Right cardiac atrium (tissue), 5 donors: Measurements from ENCODE around the gene PRDX3. TPM values are rescaled to one million over a fixed set of nuclear protein-coding genes. Genes with fewer than 3 reads are reported as not detected.
"Not testable (repeated sequence)": the region's sequence is repeated elsewhere in the genome, so short reads cannot be mapped to it uniquely, and the experiment has no call there.

ENCODE experiments used
- ATAC-seq, 2 donors: fragments of 200-7000 bp; cut with Tn5 transposase; one replicate each; pipeline versions ENCODE4 v1.8.0 to v1.9.1; 2020; ENCODE audit warnings: moderate library complexity in 2 of 2, mild to moderate bottlenecking in 1 of 2
- DNase-seq, 3 donors: peaks; one replicate each; pipeline ENCODE4 v3.0.0-alpha.2; 2020
- H3K27ac ChIP-seq: one replicate; pipeline ENCODE4 v1.5.1; 2013; ENCODE audit warnings: mild to moderate bottlenecking, low read length, control low read depth, moderate library complexity
- H3K27me3 ChIP-seq: one replicate; pipeline ENCODE4 v1.6.1; 2013; ENCODE audit not compliant: control insufficient read depth, insufficient read depth
- H3K4me1 ChIP-seq: one replicate; pipeline ENCODE4 v1.6.1; 2013; ENCODE audit warnings: low read length; ENCODE audit not compliant: control insufficient read depth, insufficient read depth
- H3K4me3 ChIP-seq: one replicate; pipeline ENCODE4 v1.5.1; 2013; ENCODE audit warnings: low read length, control low read depth
- H3K9me3 ChIP-seq: one replicate; pipeline ENCODE4 v1.6.1; 2013; ENCODE audit warnings: low read length; ENCODE audit not compliant: control insufficient read depth
- WGBS: extraction: QIAGEN DNeasy Blood & Tissue Kit; methylation state at CpG from one replicate; pipeline ENCODE4 v1.1.7; 2013; 5-methylcytosine and 5-hydroxymethylcytosine counted together
- intact Hi-C, 4 donors: fragments of 100-400 bp; cut with DNase I; formaldehyde crosslinking; loops; one replicate each; pipeline versions ENCODE4 v1.11.0 to v1.14.0; 2022 to 2023
- polyA plus RNA-seq: library from polyadenylated mRNA; stranded (reverse); fragments of 200-250 nt; gene quantifications from one replicate; pipeline ENCODE4 v1.2.3, GENCODE V29; 2013
- total RNA-seq, 4 donors: library from RNA; stranded (reverse); fragmentation: NEBNext Ultra II Directional; extraction: Animal tissue kit (Norgen Biotek cat#: 25700); gene quantifications; one replicate each; pipeline ENCODE4 v1.2.1, GENCODE V29; 2021
- donor health status: healthy with polysubstance abuse.
- donor health status: DM: no; HTN: yes; CAD: no.
- donor health status: DM: no; HTN: no; CAD: no.
- donor health status: DM: no; HTN: yes; CAD: no; lungs with severe emphysema.
- donor health status: DM: yes; HTN: yes; CAD: no.

Gene PRDX3
- total and polyA plus RNA-seq, 5 donors, result 163 to 233 (median 193) TPM

DNA sequence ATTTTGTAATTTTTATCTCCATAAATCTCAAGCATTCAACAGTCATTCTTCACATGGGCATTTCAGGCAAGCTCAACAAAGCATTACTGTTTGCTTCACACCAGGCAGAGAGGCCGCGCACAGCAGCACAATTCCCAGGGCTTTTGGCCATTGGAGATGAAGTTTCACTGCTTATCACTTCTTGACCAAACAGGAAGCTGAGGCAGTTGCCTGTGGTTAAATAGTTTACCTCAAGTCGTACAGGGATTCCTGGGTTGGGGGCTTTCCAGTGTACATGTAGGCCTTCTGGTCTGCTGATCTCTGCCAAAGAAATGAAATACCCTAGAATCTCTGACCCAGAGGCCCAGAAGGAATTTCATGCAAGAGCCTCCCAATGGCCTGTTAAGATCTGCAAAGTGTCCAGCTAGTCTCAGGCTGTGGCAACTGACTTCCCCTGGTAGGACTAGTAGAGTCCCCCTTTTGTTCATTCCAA is 11.2 kb upstream of the PRDX3 start:
- WGBS, result 54% methylated on average over 3 of the region's 3 CpGs

DNA sequence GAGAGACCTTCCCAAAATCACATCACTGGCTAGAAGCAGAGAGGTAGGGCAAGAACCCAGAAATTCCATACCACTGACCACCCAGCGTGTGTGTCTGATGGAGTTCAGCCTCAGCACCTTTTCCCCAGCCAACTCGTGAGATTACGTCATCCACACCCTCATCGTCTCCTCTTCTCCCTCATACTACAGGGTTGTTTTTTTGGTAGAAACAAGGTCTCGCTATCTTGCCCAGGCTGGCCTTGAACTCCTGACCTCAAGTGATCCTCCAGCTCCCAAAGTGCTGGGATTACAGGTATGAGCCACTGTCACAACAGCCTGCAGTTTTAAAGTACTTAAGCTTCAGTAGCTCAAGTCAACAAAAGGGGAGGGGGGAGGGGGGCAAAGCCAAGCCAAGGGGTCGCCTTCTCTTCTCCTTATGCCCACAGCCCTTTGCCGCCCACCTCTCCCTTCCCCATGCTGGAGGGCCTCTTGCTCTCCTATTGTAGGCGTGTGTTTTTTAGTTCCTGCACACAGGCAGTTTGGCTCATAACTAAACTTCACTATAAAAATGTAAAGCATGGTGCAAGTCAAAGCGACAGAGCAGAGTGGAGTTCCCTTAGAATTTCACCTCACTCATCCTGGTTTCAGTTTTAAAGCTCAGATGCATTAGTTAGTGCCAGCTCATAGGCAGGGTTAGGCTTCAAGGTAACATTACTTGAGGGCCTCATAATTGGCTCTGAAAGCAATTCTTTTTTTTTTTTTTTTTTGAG is 5.2 kb upstream of the PRDX3 start:
- Histone ChIP-seq H3K9me3 (no peaks in the 10 kb centered on the region), H3K27me3 (no peaks in the 10 kb centered on the region), H3K4me1 (no peaks in the 10 kb centered on the region), H3K27ac (no peak overlapping the region), H3K4me3 (no peak overlapping the region)
- ATAC-seq, result no peak
- 78% methylated on average over 9 of the region's 9 CpGs for WGBS
- DNase-seq, result no peak
- intact Hi-C loops, result no loop called here

More for the DNA sequence above, 11.2 kb upstream of the PRDX3 start:
- Histone ChIP-seq H3K4me3 (no peak overlapping the region), H3K9me3 (no peaks in the 10 kb centered on the region), H3K27ac (no peak overlapping the region), H3K27me3 (no peaks in the 10 kb centered on the region), H3K4me1 (no peaks in the 10 kb centered on the region)
- DNase-seq, result peak in 1 of 3 donors; percentile 7
- intact Hi-C loops, result no loop called here
- no peak for ATAC-seq

DNA sequence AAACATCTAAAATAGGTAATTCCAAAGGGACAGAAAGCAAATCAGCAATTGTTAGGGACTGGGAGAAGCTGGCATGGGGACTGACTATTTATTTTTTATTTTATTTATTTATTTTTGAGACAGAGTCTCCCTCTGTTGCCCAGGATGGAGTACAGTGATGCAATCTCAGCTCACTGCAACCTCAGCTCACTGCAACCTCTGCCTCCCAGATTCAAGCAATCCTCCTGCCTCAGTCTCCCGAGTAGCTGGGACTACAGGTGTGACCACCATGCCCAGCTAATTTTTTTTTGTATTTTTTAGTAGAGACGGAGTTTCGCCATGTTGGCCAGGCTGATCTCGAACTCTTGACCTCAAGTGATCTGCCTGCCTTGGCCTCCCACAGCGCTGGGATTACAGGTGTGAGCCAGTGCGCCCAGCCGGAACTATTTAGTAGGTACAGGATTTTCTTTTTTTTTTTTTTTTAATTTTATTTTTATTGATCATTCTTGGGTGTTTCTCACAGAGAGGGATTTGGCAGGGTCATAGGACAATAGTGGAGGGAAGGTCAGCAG is 2.3 kb upstream of the PRDX3 start:
- H3K9me3 ChIP-seq, intact Hi-C loops, H3K4me3 ChIP-seq, DNase-seq, H3K27me3 ChIP-seq, H3K27ac ChIP-seq, H3K4me1 ChIP-seq, ATAC-seq: not testable (repeated sequence)
- WGBS, result 96% methylated on average over 7 of the region's 7 CpGs

DNA sequence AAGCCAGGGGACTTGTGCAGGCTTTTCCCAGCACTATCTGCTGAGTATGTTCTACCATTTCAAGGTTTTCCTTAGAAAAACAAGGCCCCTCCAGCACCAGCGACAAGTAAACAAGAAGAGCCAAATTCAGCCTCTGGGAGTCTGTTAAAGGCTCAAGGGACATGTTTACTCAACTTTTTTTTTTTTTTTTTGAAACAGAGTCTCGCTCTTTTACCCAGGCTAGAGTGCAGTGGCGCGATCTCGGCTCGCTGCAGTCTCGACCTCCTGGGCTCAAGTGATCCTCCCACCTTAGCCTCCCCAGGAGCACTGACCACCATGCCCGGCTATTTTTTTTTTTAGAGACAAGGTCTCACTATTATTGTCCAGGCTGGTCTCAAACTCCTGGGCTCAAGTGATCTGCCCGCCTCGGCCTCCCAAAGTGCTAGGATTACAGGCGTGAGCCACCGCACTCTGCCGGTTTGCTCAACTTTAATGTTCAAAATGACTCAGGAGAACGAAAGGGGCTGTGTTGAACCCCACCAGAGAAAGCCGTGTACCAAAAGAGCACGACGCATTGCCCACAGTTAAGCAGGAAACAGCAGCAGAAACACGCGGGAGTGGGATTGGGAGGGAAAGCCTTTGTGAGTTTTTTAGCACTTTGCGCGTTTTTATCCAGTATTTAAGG is 772 bp downstream of the PRDX3 start:
- Histone ChIP-seq H3K4me1 (no peaks in the 10 kb centered on the region), H3K9me3 (no peaks in the 10 kb centered on the region), H3K27ac (peak overlapping the region; percentile 83), H3K4me3 (peak overlapping the region; percentile 67), H3K27me3 (no peaks in the 10 kb centered on the region)
- ATAC-seq (peak in 1 of 2 donors; percentile 6), DNase-seq (no peak)
- 25% methylated on average over 21 of the region's 21 CpGs for WGBS
- intact Hi-C loops, result no loop called here

DNA sequence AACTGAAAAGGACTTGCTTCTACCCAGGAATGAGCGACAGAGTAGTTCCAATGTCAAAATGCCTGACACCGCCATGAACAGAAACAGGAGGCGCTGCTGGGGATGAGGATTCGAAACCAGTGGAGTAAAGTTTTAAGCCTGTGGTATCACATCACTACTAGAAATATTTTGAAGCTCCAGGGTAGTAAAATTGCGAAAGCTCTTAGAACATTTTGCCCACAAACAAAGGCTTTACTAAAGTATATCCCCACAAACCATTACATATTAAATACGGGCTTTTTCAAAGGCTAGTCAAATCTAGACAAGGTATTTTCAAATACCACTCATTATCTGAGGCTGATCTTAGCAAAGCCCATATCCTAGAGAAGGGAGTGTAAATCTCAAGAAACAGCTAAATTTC is 2.4 kb downstream of the PRDX3 start:
- intact Hi-C loops, result no loop called here
- ATAC-seq (no peak), DNase-seq (no peak)
- no peak overlapping the region for H3K27ac ChIP-seq
- no peaks in the 10 kb centered on the region for H3K9me3 ChIP-seq
- no peak overlapping the region for H3K4me3 ChIP-seq
- H3K4me1 ChIP-seq, result no peaks in the 10 kb centered on the region
- H3K27me3 ChIP-seq, result no peaks in the 10 kb centered on the region
- WGBS, result 93% methylated on average over 6 of the region's 6 CpGs

DNA sequence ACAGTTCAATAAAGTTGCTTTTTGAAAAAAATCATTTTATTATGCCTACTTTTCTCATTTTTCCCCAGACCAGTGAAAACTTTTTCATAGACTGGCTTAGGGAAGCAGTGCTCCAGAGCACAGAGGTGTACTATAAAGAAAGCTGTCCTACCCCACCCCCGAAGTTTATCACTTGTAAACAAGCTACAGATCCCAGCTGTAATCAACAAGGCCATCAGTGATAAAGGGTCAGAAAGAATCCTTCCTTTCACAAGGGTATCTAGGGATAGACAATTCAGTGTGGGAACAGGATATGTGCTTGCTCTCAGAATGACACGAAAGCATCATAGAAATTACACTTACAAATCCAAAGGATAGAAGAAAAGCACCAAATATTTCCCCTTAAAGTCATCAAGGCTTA is 4.5 kb downstream of the PRDX3 start:
- H3K27ac ChIP-seq, result no peak overlapping the region
- no peaks in the 10 kb centered on the region for H3K27me3 ChIP-seq
- intact Hi-C loops, result no loop called here
- ATAC-seq (no peak), DNase-seq (no peak)
- 58% methylated on average over 2 of the region's 2 CpGs for WGBS
- no peak overlapping the region for H3K4me3 ChIP-seq
- no peaks in the 10 kb centered on the region for H3K9me3 ChIP-seq
- no peaks in the 10 kb centered on the region for H3K4me1 ChIP-seq

DNA sequence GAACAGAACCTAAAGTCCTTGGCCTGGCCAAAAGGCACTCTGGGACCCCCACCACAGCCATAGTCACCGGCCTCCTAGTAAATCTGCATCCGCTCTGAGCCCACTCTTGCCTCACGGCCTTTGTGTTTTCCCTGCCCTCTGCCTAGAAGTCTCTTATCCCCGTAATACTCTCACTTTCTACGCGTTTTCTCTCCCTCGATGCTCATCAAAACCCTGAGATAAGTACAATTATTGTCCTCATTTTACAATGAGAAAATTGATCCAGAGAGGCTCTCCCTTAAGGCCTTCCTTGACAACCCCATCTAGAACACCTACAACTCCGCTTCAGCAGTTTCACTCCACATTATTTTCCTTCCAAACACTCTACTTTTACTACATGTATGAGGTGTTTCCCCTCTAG is 11.6 kb downstream of the PRDX3 start:
- ATAC-seq (no peak), DNase-seq (no peak)
- intact Hi-C loops, result no loop called here
- Histone ChIP-seq H3K27me3 (no peaks in the 10 kb centered on the region), H3K4me3 (no peak overlapping the region), H3K27ac (no peak overlapping the region), H3K4me1 (no peaks in the 10 kb centered on the region), H3K9me3 (no peaks in the 10 kb centered on the region)
- 82% methylated on average over 8 of the region's 8 CpGs for WGBS

DNA sequence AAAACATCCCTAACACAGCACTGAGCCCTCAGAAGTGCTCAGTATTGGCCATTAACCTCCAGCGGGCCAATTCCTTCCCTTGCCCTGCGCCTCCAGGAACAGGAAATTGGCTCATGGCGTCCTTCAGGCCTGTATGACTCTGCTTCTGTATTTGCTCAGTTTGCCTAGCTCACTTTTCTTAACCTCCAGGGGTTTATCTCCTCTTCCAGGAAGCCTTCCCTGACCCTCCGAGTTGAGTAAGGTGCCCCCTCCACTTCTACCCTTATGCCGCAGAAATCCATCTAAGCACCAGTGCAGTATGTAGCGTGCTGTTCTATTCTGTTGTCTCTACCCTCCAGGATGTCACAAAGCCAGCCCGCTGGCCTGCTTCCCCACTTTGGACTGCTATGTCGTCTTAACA is 12.0 kb downstream of the PRDX3 start:
- ATAC-seq (no peak), DNase-seq (no peak)
- intact Hi-C loops, result no loop called here
- no peaks in the 10 kb centered on the region for H3K9me3 ChIP-seq
- H3K4me3 ChIP-seq, result no peak overlapping the region
- H3K4me1 ChIP-seq, result no peaks in the 10 kb centered on the region
- WGBS, result 67% methylated on average over 8 of the region's 8 CpGs
- no peak overlapping the region for H3K27ac ChIP-seq
- no peaks in the 10 kb centered on the region for H3K27me3 ChIP-seq

DNA sequence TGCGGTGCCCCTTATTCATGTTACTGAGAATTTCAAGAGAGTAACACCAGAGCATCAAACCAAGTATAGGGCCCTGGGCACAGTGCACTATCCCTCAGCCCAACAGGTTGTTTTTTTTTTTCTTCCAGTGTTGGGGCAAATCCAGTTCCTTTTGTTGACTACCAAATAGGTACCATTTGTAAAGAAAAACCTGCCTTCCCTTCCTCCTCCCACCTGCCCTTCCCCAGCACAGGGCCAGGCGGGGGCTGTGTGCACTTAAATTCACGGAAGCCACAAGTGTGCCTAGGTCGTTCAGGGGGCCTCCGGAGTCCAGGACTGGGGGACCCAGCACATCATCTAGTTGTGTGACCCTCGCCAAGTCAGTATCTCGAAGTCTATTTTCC is 12.5 kb downstream of the PRDX3 start:
- DNase-seq (no peak), ATAC-seq (no peak)
- H3K4me1 ChIP-seq, result no peaks in the 10 kb centered on the region
- H3K27me3 ChIP-seq, result no peaks in the 10 kb centered on the region
- peak overlapping the region; percentile 63 for H3K4me3 ChIP-seq
- WGBS, result 65% methylated on average over 7 of the region's 7 CpGs
- intact Hi-C loops, result no loop called here
- H3K27ac ChIP-seq, result peak overlapping the region; percentile 59
- H3K9me3 ChIP-seq, result no peaks in the 10 kb centered on the region

DNA sequence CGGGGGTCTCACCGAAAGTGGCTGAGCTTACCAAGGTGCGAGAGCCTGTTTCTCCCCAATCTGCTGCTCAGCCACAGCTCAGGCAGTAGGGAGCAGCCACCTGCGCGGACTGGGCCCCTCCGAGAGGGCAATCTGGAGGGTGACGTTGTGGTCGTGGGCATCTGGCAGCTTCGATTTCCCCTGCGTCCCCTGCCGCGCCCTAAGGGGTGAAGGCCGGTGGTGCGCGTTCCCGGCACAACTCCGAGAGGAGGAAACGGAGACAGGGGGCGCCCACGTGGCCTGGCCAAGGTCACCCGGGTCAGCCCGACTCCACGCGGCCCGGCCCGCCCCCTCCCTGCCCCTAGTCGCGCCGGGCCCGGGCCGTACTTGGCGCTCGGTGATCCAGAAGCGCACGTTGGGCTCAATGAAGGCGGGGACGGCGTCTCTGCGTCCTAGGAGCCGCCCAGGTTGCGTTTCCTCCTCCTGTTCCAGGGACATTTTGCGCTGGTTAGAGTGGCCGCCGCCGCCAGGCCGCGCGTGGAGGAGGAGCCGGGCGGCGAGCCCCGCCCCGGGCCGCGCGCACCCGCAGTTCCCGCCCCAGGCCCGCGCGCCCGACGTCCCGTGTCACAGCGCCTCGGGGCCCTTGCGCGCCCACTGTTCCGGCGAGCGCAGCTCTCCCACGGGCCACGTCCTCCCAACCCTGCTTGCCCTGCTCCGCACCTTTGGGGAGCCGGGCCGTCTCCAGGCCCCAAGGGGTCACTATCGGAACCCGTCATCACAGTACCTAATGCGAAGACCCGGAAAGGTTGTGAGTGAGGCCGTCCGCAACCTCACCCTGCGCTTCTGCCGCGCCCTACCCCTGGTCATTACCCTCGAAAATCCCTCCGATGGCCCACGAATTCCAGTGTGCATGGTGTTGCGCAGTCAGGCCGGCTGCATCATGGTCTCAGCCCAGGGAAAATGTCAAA is 13.2 kb downstream of the PRDX3 start, which contains the start of gene SFXN4:
Gene SFXN4 (minus strand): TSS at position 544 of the 947 bp plus-strand sequence. CDS start 67 bp downstream, at position 477.
- peak within 1 kb of the TSS; percentile 65 for H3K27ac ChIP-seq
- DNase-seq (peak; percentile 83 to 94 (median 93)), ATAC-seq (peak; percentile 97)
- intact Hi-C loops, result no loop called here
- no peaks in the 10 kb centered on the region for H3K9me3 ChIP-seq
- peak within 1 kb of the TSS; percentile 63 for H3K4me3 ChIP-seq
- no peaks in the 10 kb centered on the region for H3K4me1 ChIP-seq
- under 1% methylated on average over 90 of the region's 90 CpGs for WGBS
- no peaks in the 10 kb centered on the region for H3K27me3 ChIP-seq
